ENCODE results near the gene AGAP6. TPM values are rescaled to one million over a fixed set of nuclear protein-coding genes. Genes with fewer than 3 reads are reported as not detected.
"Not testable (repeated sequence)": the region's sequence is repeated elsewhere in the genome, so short reads cannot be mapped to it uniquely, and the experiment has no call there.

The AGAP6 gene
- total RNA-seq, 1 experiment from 2014 or later = 13.4 TPM

DNA sequence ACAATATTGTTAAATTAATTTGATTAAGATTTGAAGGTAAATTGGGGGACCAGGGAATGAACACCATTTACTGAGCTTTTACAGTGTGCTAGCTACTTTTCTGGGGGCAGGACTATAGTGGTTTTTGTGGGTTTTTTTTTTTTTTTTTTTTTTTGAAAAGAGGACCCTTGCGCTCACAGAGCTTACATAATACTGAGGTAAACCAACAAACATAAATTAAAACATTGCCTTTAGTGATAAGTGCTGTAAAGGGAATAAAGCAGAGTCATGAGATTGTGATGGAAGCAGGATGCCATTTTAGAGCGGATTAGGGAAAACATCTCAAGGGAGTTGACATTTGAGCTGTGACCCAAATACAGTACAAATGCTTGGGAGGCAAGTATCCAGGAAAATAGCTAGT is 44.6 kb upstream of the AGAP6 start:
- H3K14ac ChIP-seq (ENCODE audit: insufficient read depth, low read length); DNase-seq; H3K4me2 ChIP-seq (ENCODE audit: insufficient read depth, insufficient read length, low read length); H3K9me3 Mint-ChIP-seq; H3K23me2 ChIP-seq (ENCODE audit: insufficient read length, low read depth, low read length, poor library complexity, severe bottlenecking); H2AK5ac ChIP-seq (ENCODE audit: insufficient read length, low read length); H3T11ph ChIP-seq (ENCODE audit: low read length); H3K4me1 ChIP-seq (ENCODE audit: insufficient read depth, low read length); H3K27me3 Mint-ChIP-seq (ENCODE audit: low read depth); H3K18ac ChIP-seq (ENCODE audit: insufficient read length, low read depth, low read length); H4K91ac ChIP-seq (ENCODE audit: insufficient read length, low read depth, low read length); H3K23ac ChIP-seq (ENCODE audit: insufficient read length, low read depth, low read length); H3K79me1 ChIP-seq (ENCODE audit: insufficient read depth, low read depth, low read length, poor library complexity, severe bottlenecking); H3K9me3 ChIP-seq (ENCODE audit: control insufficient read depth, low read depth, low read length); H2BK5ac ChIP-seq (ENCODE audit: insufficient read length, low read length); H3K27ac ChIP-seq (ENCODE audit: insufficient read length, low read depth, low read length); H3K27me3 ChIP-seq (ENCODE audit: insufficient read depth, low read length); H2BK15ac ChIP-seq (ENCODE audit: low read depth, low read length); H2BK12ac ChIP-seq (ENCODE audit: insufficient read length, low read depth, low read length); H3K56ac ChIP-seq (ENCODE audit: insufficient read length, low read depth, low read length); H2AFZ ChIP-seq (ENCODE audit: low read length); H4K5ac ChIP-seq (ENCODE audit: insufficient read length, low read depth, low read length); H3K9ac ChIP-seq (ENCODE audit: extremely low read depth, insufficient read length, low read length); H4K20me1 ChIP-seq (ENCODE audit: control insufficient read depth, insufficient read depth, insufficient read length); H2BK120ac ChIP-seq (ENCODE audit: low read depth, low read length, poor library complexity, severe bottlenecking); H2BK20ac ChIP-seq (ENCODE audit: low read depth, low read length, poor library complexity, severe bottlenecking); H4K8ac ChIP-seq (replicated peaks; ENCODE audit: insufficient read length, low read depth, low read length); H3K4ac ChIP-seq (ENCODE audit: low read depth, low read length): not testable (repeated sequence)
- WGBS (ENCODE audit: extremely low coverage, insufficient read length, low lambda C conversion rate) = no CpG with 5 or more reads among the region's 2 CpGs
- H3K79me2 ChIP-seq (ENCODE audit: insufficient read depth, low read length) = peaks cover 17% of the 10 kb centered on the region; the same call in 1 of the 2 replicates
- Mint-ChIP-seq H3K4me1 (peaks cover 7 to 22% of the 10 kb centered on the region in 2 experiments), H3K4me3 (peak overlapping the region; percentile 10 to 24; a peak in 2 of 5 replicates), H3K27ac (peak overlapping the region in 1 of 3 experiments; percentile 16; a peak in 3 of 7 replicates), H3K36me3 (ENCODE audit: insufficient read depth in 1 of 3, low read depth in 3 of 3) (peaks cover 8 to 27% (median 12%) of the 10 kb centered on the region in 3 experiments; a peak in 6 of 7 replicates)

DNA sequence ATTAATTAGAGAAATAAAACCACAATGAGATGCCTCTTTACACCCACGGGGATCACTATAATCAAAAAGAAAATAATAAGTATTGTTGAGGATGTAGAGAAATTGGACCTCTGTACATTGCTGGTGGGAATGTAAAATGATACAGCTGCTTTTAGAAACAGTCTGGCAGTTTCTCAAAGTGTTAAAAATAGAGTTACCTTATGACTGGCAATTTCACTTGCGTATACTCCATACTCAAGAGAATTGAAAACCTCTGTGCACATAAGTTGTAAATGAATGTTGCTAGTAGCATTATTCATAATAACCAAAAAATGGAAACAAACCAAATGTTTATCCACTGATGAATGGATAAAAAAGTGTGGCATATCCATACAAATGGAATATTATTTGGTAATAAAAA is 40.1 kb upstream of the AGAP6 start:
- H3K4me1 Mint-ChIP-seq; H3K14ac ChIP-seq (ENCODE audit: insufficient read depth, low read length); H3K23me2 ChIP-seq (ENCODE audit: insufficient read length, low read depth, low read length, poor library complexity, severe bottlenecking); H3K27ac ChIP-seq (ENCODE audit: insufficient read length, low read depth, low read length); H2BK20ac ChIP-seq (ENCODE audit: low read depth, low read length, poor library complexity, severe bottlenecking); H3K27ac Mint-ChIP-seq; H3T11ph ChIP-seq (ENCODE audit: low read length); H3K27me3 Mint-ChIP-seq (ENCODE audit: low read depth); H3K9me3 Mint-ChIP-seq; H2AFZ ChIP-seq (ENCODE audit: low read length); H3K79me1 ChIP-seq (ENCODE audit: insufficient read depth, low read depth, low read length, poor library complexity, severe bottlenecking); H3K18ac ChIP-seq (ENCODE audit: insufficient read length, low read depth, low read length); H4K20me1 ChIP-seq (ENCODE audit: control insufficient read depth, insufficient read depth, insufficient read length); H2BK15ac ChIP-seq (ENCODE audit: low read depth, low read length); H3K79me2 ChIP-seq (ENCODE audit: insufficient read depth, low read length); H3K4ac ChIP-seq (ENCODE audit: low read depth, low read length); H3K9ac ChIP-seq (ENCODE audit: extremely low read depth, insufficient read length, low read length); H3K4me3 Mint-ChIP-seq; H4K5ac ChIP-seq (ENCODE audit: insufficient read length, low read depth, low read length); H3K4me2 ChIP-seq (ENCODE audit: insufficient read depth, insufficient read length, low read length); H2BK120ac ChIP-seq (ENCODE audit: low read depth, low read length, poor library complexity, severe bottlenecking); H4K8ac ChIP-seq (replicated peaks; ENCODE audit: insufficient read length, low read depth, low read length); H2BK5ac ChIP-seq (ENCODE audit: insufficient read length, low read length); H2AK5ac ChIP-seq (ENCODE audit: insufficient read length, low read length); H3K56ac ChIP-seq (ENCODE audit: insufficient read length, low read depth, low read length); H3K4me1 ChIP-seq (ENCODE audit: insufficient read depth, low read length); DNase-seq; H3K27me3 ChIP-seq (ENCODE audit: insufficient read depth, low read length); H4K91ac ChIP-seq (ENCODE audit: insufficient read length, low read depth, low read length); H2BK12ac ChIP-seq (ENCODE audit: insufficient read length, low read depth, low read length); H3K23ac ChIP-seq (ENCODE audit: insufficient read length, low read depth, low read length); H3K9me3 ChIP-seq (ENCODE audit: control insufficient read depth, low read depth, low read length): not testable (repeated sequence)
- peaks cover 8 to 25% (median 19%) of the 10 kb centered on the region in 3 experiments; a peak in 5 of 7 replicates for H3K36me3 Mint-ChIP-seq (ENCODE audit: insufficient read depth in 1 of 3, low read depth in 3 of 3)
- WGBS (ENCODE audit: extremely low coverage, insufficient read length, low lambda C conversion rate) = no CpG with 5 or more reads among the region's 2 CpGs
